Thyroid gland (tissue), 4 donors: ENCODE results near the gene IKBIP. TPM values are rescaled to one million over a fixed set of nuclear protein-coding genes. Genes with fewer than 3 reads are reported as not detected.

Source experiments
- DNase-seq, 2 donors: peaks; one replicate each; pipeline ENCODE4 v3.0.0-alpha.2; 2019
- H3K27ac ChIP-seq, 3 donors: fragments of 200-600 bp; sonication (generic); 1 replicate in 2 of 3; 2 replicates in 1 of 3; pipeline ENCODE4 v1.5.1; 2016 to 2019; ENCODE audit warnings: mild to moderate bottlenecking in 1 of 3, moderate library complexity in 1 of 3
- H3K27me3 ChIP-seq: fragments of 200-600 bp; sonication (generic); one replicate; pipeline ENCODE4 v1.5.1; 2019
- H3K36me3 ChIP-seq, 2 donors: fragments of 200-600 bp; sonication (generic); one replicate each; pipeline ENCODE4 v1.5.1; 2016 to 2019
- H3K4me1 ChIP-seq, 2 donors: fragments of 200-600 bp; sonication (generic); one replicate each; pipeline ENCODE4 v1.5.1; 2017 to 2019
- H3K4me3 ChIP-seq, 3 donors: fragments of 200-600 bp; sonication (generic); replicated peaks in 1 of 3; 1 replicate in 2 of 3; 2 replicates in 1 of 3; pipeline ENCODE4 v1.5.1; 2016; ENCODE audit warnings: mild to moderate bottlenecking in 1 of 3
- H3K9me3 ChIP-seq: fragments of 200-600 bp; sonication (generic); one replicate; pipeline ENCODE4 v1.5.1; 2017
- POLR2A ChIP-seq, 2 donors: fragments of 450-650 bp; IDR thresholded peaks; one replicate each; pipeline ENCODE4 v1.6.1; 2017; ENCODE audit warnings: antibody characterized with exemption in 2 of 2, mild to moderate bottlenecking in 2 of 2, moderate library complexity in 1 of 2
- WGBS, 2 donors: methylation state at CpG; one replicate each; pipeline ENCODE4 v1.1.5; 2017; 5-methylcytosine and 5-hydroxymethylcytosine counted together
- intact Hi-C: fragments of 100-400 bp; cut with DNase I; formaldehyde crosslinking; loops from one replicate; pipeline ENCODE4 v1.15.1; 2023
- total RNA-seq, 4 donors: library from RNA; depleted of rRNA; stranded (reverse); fragments of >200 nt; gene quantifications; one replicate each; pipeline ENCODE4 v1.2.3, GENCODE V29; 2016
- TF ChIP-seq, protein P1 (sequence below), 6 experiments: fragments of 200-600 bp in 3 of 6; fragments of 450-650 bp in 3 of 6; sonication (generic) in 3 of 6; IDR thresholded peaks; one replicate each; pipeline ENCODE4 v1.5.1; 2016 to 2019; ENCODE audit warnings: antibody characterized with exemption in 6 of 6, mild to moderate bottlenecking in 2 of 6, inconsistent platforms in 1 of 6, moderate library complexity in 1 of 6

Gene IKBIP
- total RNA-seq, 4 donors from 2014 or later, result 16.8 to 26.2 (median 19.0) TPM

DNA sequence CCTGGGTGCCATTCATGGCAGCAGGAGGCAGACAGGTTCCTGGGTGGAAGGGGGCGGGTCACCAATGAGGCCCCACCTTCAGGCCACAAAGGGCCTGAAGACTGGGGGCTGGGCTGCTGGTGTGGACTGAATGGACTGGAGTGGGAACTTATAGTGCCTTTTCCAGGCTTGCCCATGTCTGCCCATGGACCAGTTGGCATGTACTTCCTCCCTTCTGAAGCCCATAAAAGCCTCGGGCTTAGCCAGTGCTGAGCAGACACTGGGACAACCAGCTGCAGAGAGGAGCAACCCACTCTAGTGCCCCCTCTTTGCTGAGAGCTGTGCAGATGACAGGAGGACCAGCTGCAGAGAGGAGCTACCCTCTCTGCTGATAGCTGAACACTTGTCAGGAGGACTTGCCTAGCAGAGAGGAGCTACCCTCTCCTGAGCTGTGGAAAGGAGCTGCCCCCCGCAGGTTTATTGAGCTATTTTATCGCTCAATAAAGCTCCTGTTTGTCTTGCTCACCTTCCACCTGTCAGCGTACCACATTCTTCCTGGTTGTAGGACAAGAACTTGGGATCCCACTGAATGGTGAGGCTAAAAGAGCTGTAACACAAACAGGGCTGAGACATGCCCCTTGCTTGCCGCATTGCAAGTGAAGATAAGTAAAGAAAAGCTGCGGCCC lies 34.5 kb upstream of the IKBIP start:
- 96% methylated on average over 5 to 6 of the region's 7 CpGs for WGBS, 2 donors
- Histone ChIP-seq H3K4me1 (no peaks in the 10 kb centered on the region), H3K36me3 (peaks cover 14 to 36% of the 10 kb centered on the region in 2 donors), H3K9me3 (no peaks in the 10 kb centered on the region), H3K27me3 (no peaks in the 10 kb centered on the region), H3K4me3 (no peak overlapping the region), H3K27ac (no peak overlapping the region)
- DNase-seq, result no peak
- intact Hi-C loops, result no loop called here
- TF ChIP-seq, protein P1, sequence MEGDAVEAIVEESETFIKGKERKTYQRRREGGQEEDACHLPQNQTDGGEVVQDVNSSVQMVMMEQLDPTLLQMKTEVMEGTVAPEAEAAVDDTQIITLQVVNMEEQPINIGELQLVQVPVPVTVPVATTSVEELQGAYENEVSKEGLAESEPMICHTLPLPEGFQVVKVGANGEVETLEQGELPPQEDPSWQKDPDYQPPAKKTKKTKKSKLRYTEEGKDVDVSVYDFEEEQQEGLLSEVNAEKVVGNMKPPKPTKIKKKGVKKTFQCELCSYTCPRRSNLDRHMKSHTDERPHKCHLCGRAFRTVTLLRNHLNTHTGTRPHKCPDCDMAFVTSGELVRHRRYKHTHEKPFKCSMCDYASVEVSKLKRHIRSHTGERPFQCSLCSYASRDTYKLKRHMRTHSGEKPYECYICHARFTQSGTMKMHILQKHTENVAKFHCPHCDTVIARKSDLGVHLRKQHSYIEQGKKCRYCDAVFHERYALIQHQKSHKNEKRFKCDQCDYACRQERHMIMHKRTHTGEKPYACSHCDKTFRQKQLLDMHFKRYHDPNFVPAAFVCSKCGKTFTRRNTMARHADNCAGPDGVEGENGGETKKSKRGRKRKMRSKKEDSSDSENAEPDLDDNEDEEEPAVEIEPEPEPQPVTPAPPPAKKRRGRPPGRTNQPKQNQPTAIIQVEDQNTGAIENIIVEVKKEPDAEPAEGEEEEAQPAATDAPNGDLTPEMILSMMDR (IDR thresholded peaks at IDR 0.05), result no peak
- no peak for TF ChIP-seq POLR2A (IDR thresholded peaks at IDR 0.05)

DNA sequence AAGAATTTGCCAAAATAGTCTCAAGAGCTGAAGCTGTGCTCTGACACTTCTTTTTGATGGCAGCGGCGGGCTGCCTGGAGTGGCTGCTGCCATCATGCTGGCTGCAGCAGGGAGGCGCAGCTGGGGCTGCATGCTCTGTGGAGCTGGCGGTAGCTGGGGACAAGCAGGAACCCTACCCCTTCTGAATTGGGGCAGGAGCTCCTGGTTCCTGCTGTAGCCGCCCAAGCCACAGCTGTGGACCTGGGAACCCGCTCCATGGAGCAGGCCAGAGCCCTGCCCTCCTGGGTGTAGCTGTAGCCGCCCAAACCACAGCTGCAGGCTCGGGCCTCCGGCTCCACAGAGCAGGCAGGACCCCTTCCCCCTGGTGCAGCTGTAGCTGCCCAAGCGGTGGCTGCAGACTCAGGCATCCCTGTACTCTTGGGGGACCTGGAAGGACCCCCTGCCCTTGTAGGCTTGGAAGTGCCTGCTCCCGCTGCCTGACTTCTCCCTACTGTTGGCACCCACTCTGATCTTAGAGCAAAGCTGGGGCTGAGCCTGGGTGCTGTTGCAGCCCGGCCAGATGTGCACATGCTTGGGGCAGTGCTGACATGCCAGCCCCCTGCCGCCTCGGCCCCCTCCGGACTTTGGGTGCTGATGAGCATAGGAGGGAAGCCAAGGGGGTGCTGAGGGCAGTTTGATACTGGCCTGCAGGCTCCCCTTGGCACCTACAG lies 33.8 kb upstream of the IKBIP start:
- TF ChIP-seq, protein P1 (IDR thresholded peaks at IDR 0.05), result no peak
- no peak for TF ChIP-seq POLR2A (IDR thresholded peaks at IDR 0.05)
- Histone ChIP-seq H3K4me3 (no peak overlapping the region), H3K27ac (no peak overlapping the region), H3K27me3 (no peaks in the 10 kb centered on the region), H3K4me1 (no peaks in the 10 kb centered on the region), H3K9me3 (no peaks in the 10 kb centered on the region), H3K36me3 (peaks cover 14 to 37% of the 10 kb centered on the region in 2 donors)
- no peak for DNase-seq
- intact Hi-C loops, result no loop called here
- 92 to 96% methylated on average over 6 of the region's 15 CpGs for WGBS, 2 donors

DNA sequence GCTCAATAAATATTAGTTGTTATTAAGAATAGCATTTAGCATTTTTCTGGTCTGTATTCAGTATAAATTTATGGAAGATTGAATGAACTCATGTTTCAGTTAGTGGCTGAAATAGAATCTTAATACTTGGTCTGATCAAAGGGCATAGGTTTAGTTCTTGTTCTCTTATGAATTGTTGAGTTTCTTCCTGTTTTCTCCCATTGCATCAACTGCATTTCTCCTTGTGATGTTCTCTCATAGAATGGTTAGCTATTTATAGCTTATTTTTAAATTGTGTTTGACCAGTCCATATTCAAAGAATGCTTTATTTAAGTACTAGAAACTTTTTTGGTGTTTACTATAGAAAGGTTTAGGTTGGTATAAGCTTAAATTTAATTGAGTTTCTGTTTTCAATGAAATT lies 30.3 kb upstream of the IKBIP start:
- intact Hi-C loops, result no loop called here
- H3K9me3 ChIP-seq, result no peaks in the 10 kb centered on the region
- no peak overlapping the region for H3K4me3 ChIP-seq
- TF ChIP-seq, protein P1 (IDR thresholded peaks at IDR 0.05), result no peak
- TF ChIP-seq POLR2A (IDR thresholded peaks at IDR 0.05), result no peak
- peaks cover 0 to 25% of the 10 kb centered on the region in 2 donors for H3K36me3 ChIP-seq
- no peaks in the 10 kb centered on the region for H3K4me1 ChIP-seq
- DNase-seq, result no peak
- no peaks in the 10 kb centered on the region for H3K27me3 ChIP-seq
- H3K27ac ChIP-seq, result no peak overlapping the region

DNA sequence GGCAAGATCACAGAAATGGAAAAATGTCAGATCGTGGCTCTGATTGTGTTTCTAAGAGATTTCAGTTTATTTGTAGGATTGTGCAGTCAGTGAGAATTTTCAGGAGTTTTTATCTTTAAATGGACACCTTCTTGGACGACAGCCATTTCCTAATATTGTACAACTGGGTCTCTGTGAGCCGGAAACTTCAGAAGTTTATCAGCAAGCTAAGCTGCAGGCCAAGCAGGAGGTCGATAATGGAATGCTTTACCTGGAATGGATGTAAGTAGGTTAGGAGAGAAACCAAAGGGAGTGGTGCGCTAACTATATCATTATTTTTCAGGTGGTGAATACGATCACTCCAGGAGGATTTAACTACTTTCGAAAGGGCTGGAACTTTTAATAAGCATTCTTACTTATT lies 26.9 kb upstream of the IKBIP start:
- 81 to 85% methylated on average over 7 of the region's 7 CpGs for WGBS, 2 donors
- Histone ChIP-seq H3K4me3 (no peak overlapping the region), H3K9me3 (no peaks in the 10 kb centered on the region), H3K36me3 (peaks cover 0 to 13% of the 10 kb centered on the region in 2 donors), H3K27me3 (no peaks in the 10 kb centered on the region), H3K27ac (no peak overlapping the region), H3K4me1 (no peaks in the 10 kb centered on the region)
- intact Hi-C loops, result no loop called here
- TF ChIP-seq POLR2A (IDR thresholded peaks at IDR 0.05), result no peak
- TF ChIP-seq, protein P1 (IDR thresholded peaks at IDR 0.05), result no peak
- no peak for DNase-seq

DNA sequence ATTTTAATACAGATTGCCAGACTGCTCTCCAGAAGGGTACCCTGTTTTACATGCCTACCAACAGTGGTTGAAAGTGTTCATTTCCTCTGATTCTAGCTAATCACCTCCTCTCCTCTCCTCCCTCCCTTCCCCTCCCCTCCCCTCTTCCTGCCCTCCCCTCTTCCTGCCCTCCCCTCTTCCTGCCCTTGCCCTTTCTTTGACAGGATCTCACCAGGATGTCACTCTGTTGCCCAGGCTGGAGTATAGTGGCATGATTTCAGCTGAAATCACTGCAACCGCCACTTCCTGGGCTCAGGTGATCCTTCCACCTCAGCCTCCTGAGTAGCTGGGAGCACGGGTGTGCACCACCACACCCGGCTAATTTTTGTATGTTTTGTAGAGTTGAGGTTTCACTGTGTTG lies 25.2 kb upstream of the IKBIP start:
- H3K36me3 ChIP-seq, result peaks cover 0 to 13% of the 10 kb centered on the region in 2 donors
- no peak for TF ChIP-seq POLR2A (IDR thresholded peaks at IDR 0.05)
- TF ChIP-seq, protein P1 (IDR thresholded peaks at IDR 0.05), result no peak
- no peak overlapping the region for H3K4me3 ChIP-seq
- no peaks in the 10 kb centered on the region for H3K9me3 ChIP-seq
- no peaks in the 10 kb centered on the region for H3K4me1 ChIP-seq
- H3K27me3 ChIP-seq, result no peaks in the 10 kb centered on the region
- intact Hi-C loops, result no loop called here
- 96 to 97% methylated on average over 3 of the region's 3 CpGs for WGBS, 2 donors
- H3K27ac ChIP-seq, result no peak overlapping the region
- DNase-seq, result no peak
